PC-3 (cell line): ENCODE measurements around the gene RNH1.

Experiments used
- CTCF ChIP-seq: fragments of 300-600 bp; sonication (generic); conservative IDR thresholded peaks from 2 replicates; pipeline ENCODE4 v1.5.1; 2017; ENCODE audit warnings: antibody characterized with exemption, low read depth, mild to moderate bottlenecking, low read length
- EZH2 ChIP-seq: fragments of 300-600 bp; sonication (generic); IDR thresholded peaks from one replicate; pipeline ENCODE4 v1.6.1; 2017; ENCODE audit warnings: antibody characterized with exemption, mild to moderate bottlenecking, low read length; ENCODE audit not compliant: unreplicated experiment

- peak; percentile 93 for TF ChIP-seq CTCF
- no peak for TF ChIP-seq EZH2
Measured at GRCh38 chr11:447923-448731, 58.9 kb downstream of the RNH1 start.
